K562 (cell line): ENCODE data around the gene TSPAN11. TPM values are rescaled to one million over a fixed set of nuclear protein-coding genes. Genes with fewer than 3 reads are reported as not detected.

Experiments used
- ATAC-seq: fragments of 200-7000 bp; cut with Tn5 transposase; 3 replicates; pipeline ENCODE4 v1.9.1; 2020; ENCODE audit warnings: moderate library complexity
- BruUV-seq: library from RNA; stranded (reverse); fragments of 400-500 nt; replicated peaks from 2 replicates; lab custom pipeline; 2021; lab: Mats Ljungman, UMichigan
- CTCF ChIA-PET: fragments of 300-600 bp; formaldehyde crosslinking; extraction: SDS; loops from one replicate; lab custom pipeline; 2021; ENCODE audit warnings: low intra/inter-chr PET ratio; lab: Yijun Ruan, JAX
- POLR2A ChIA-PET: fragments of 300-600, 350-650 bp; sonication (Branson Sonifier 250); formaldehyde crosslinking; extraction: SDS; loops from one replicate; lab custom pipeline; 2021; ENCODE audit warnings: antibody characterized with exemption, inconsistent platforms; lab: Yijun Ruan, JAX
- DNase-seq, 4 experiments: peaks; one replicate each; pipeline versions ENCODE4 v3.0.0 to v3.0.0-alpha.2; 2011 to 2018; ENCODE audit warnings: low spot score in 3 of 4, mixed read lengths in 3 of 4; ENCODE audit errors: extremely low read depth in 1 of 4
- FAIRE-seq: peaks from 2 replicates; lab custom pipeline; 2011; peaks lifted over from hg19 to GRCh38; lab: Jason Lieb, UNC
- H2AFZ ChIP-seq: 2 replicates; pipeline ENCODE4 v1.6.0; 2011; ENCODE audit warnings: low read depth, low read length, control low read depth, inconsistent platforms
- H3K27ac ChIP-seq: fragments of 200-600 bp; 3 replicates; pipeline ENCODE4 v1.8.0; 2011; ENCODE audit warnings: low read depth, mild to moderate bottlenecking, control low read depth, inconsistent platforms, low read length, moderate library complexity, mixed read lengths; ENCODE audit errors: extremely low read depth
- H3K27me3 ChIP-seq, 2 experiments: fragments of 300-600 bp in 1 of 2; 2 replicates in 1 of 2; 3 replicates in 1 of 2; pipeline versions ENCODE4 v1.6.0 to v1.8.0; 2011; ENCODE audit warnings: inconsistent platforms in 2 of 2, low read length in 2 of 2, mild to moderate bottlenecking in 1 of 2, mixed read lengths in 1 of 2, moderate library complexity in 1 of 2; ENCODE audit not compliant: control insufficient read depth in 2 of 2, insufficient read depth in 2 of 2
- H3K36me3 ChIP-seq: fragments of 300-600 bp; 3 replicates; pipeline ENCODE4 v1.8.0; 2011; ENCODE audit warnings: mild to moderate bottlenecking, low read length, inconsistent platforms; ENCODE audit not compliant: control insufficient read depth, insufficient read depth
- H3K4me1 ChIP-seq, 2 experiments: fragments of 200-600 bp in 1 of 2; replicated peaks in 1 of 2; 2 replicates in 1 of 2; 3 replicates in 1 of 2; pipeline versions ENCODE4 v1.5.1 to v1.8.0; 2011; ENCODE audit warnings: inconsistent platforms in 2 of 2, low read length in 2 of 2, mild to moderate bottlenecking in 1 of 2, mixed read lengths in 1 of 2, moderate library complexity in 1 of 2; ENCODE audit not compliant: control insufficient read depth in 2 of 2, insufficient read depth in 2 of 2
- H3K4me2 ChIP-seq: 2 replicates; pipeline ENCODE4 v1.6.1; 2011; ENCODE audit warnings: low read length, control low read depth, inconsistent platforms, mixed read lengths; ENCODE audit not compliant: insufficient read depth
- H3K4me3 ChIP-seq: fragments of 200-600 bp; sonication (generic), shearing (Covaris generic); 2 replicates; pipeline ENCODE4 v1.5.1; 2016; ENCODE audit warnings: control low read depth, inconsistent platforms
- H3K79me2 ChIP-seq: fragments of 200-600 bp; 3 replicates; pipeline ENCODE4 v1.8.0; 2011; ENCODE audit warnings: low read length, inconsistent platforms; ENCODE audit not compliant: control insufficient read depth, insufficient read depth
- H3K9ac ChIP-seq, 2 experiments: 2 replicates each; pipeline versions ENCODE4 v1.6.0 to v1.6.1; 2011; ENCODE audit warnings: low read depth in 2 of 2, low read length in 2 of 2, control low read depth in 1 of 2, inconsistent platforms in 1 of 2, mild to moderate bottlenecking in 1 of 2, mixed read lengths in 1 of 2; ENCODE audit not compliant: insufficient read depth in 1 of 2
- H3K9me1 ChIP-seq: one replicate; pipeline ENCODE4 v1.6.0; 2011; ENCODE audit warnings: inconsistent platforms, mild to moderate bottlenecking, low read length, moderate library complexity; ENCODE audit not compliant: control insufficient read depth, insufficient read depth
- H3K9me3 ChIP-seq: replicated peaks from 2 replicates; pipeline ENCODE4 v1.5.1; 2011; ENCODE audit warnings: low read depth, low read length, inconsistent platforms; ENCODE audit not compliant: control insufficient read depth, insufficient read depth
- H4K20me1 ChIP-seq: replicated peaks from 2 replicates; pipeline ENCODE4 v1.6.1; 2011; ENCODE audit warnings: low read length, inconsistent platforms, mixed read lengths; ENCODE audit not compliant: control insufficient read depth, insufficient read depth
- JUND ChIP-seq, 2 experiments: IDR thresholded peaks; 2 replicates in 1 of 2; 3 replicates in 1 of 2; pipeline ENCODE4 v1.6.1; 2011; ENCODE audit warnings: borderline replicate concordance in 2 of 2, low read depth in 2 of 2, low read length in 2 of 2, improper control_type of control experiment in 1 of 2, missing biosample characterization in 1 of 2, missing genetic modification characterization in 1 of 2, missing genetic modification reagents in 1 of 2
- MCM5 ChIP-seq: fragments of 450-650 bp; IDR thresholded peaks from 2 replicates; pipeline ENCODE4 v1.6.1; 2016; ENCODE audit warnings: low read depth
- PYGO2 ChIP-seq: fragments of 450-650 bp; IDR thresholded peaks from 2 replicates; pipeline ENCODE4 v1.6.1; 2016; ENCODE audit warnings: mild to moderate bottlenecking, missing genetic modification characterization, moderate library complexity, missing compliant biosample characterization
- ZNF121 ChIP-seq: sonication (generic); formaldehyde crosslinking; conservative IDR thresholded peaks from 2 replicates; pipeline ENCODE4 v1.8.0; 2022; ENCODE audit warnings: missing genetic modification reagents
- WGBS: fragments of 100-300 bp; shearing (Covaris generic); methylation state at CpG from one replicate; pipeline ENCODE4 v1.1.6; 2016; ENCODE audit warnings: low coverage, mixed read lengths; ENCODE audit not compliant: insufficient coverage; ENCODE audit errors: missing lambda C conversion rate; 5-methylcytosine and 5-hydroxymethylcytosine counted together
- in situ Hi-C: fragments of 300-500 bp; cut with MboI; formaldehyde crosslinking; loops from 4 replicates; pipeline ENCODE4 v1.15.0; 2018; ENCODE audit warnings: inconsistent platforms, mixed read lengths
- intact Hi-C: fragments of 100-400 bp; cut with micrococcal nuclease; formaldehyde crosslinking; loops from 2 replicates; pipeline ENCODE4 v1.14.2; 2022
- polyA plus RNA-seq, 8 experiments: library from polyadenylated mRNA; depleted of rRNA in 4 of 8; stranded (reverse) in 5 of 8; unstranded in 3 of 8; fragments of >200 nt; fragmentation: Nextera tagmentation in 2 of 8; fragmentation: Illumina TruSeq in 1 of 8; extraction: Ambion mirVana in 2 of 8; extraction: Trizol in 1 of 8; gene quantifications; 2 replicates each; pipeline versions ENCODE4 v1.2.1 to v1.2.3, GENCODE V29; 2011 to 2014; ENCODE audit warnings: inconsistent platforms in 1 of 8, missing spikeins in 1 of 8
- total RNA-seq, 7 experiments: library from RNA; depleted of rRNA in 6 of 7; stranded (reverse); fragments of >200 nt in 6 of 7; fragmentation: Illumina TruSeq in 2 of 7; extraction: Trizol in 2 of 7; gene quantifications; 2 replicates each; pipeline versions ENCODE4 v1.2.1 to v1.2.3, GENCODE V29; 2011 to 2021; ENCODE audit warnings: low replicate concordance in 1 of 7
- TF ChIP-seq, protein P1 (sequence below): fragments of 250-450 bp; sonication (Bioruptor Pico); IDR thresholded peaks from 2 replicates; pipeline ENCODE4 v1.8.0; 2021; ENCODE audit warnings: mild to moderate bottlenecking, moderate library complexity
- TF ChIP-seq, protein P2 (sequence below): fragments of 450-650 bp; formaldehyde crosslinking; IDR thresholded peaks from 2 replicates; pipeline ENCODE4 v1.4.0; 2022; ENCODE audit warnings: missing genetic modification characterization

Gene TSPAN11
- total and polyA plus RNA-seq, 9 of the 15 experiments (the other 6 are each of a cell fraction or from before 2014, with no cell fraction given): not detected

DNA sequence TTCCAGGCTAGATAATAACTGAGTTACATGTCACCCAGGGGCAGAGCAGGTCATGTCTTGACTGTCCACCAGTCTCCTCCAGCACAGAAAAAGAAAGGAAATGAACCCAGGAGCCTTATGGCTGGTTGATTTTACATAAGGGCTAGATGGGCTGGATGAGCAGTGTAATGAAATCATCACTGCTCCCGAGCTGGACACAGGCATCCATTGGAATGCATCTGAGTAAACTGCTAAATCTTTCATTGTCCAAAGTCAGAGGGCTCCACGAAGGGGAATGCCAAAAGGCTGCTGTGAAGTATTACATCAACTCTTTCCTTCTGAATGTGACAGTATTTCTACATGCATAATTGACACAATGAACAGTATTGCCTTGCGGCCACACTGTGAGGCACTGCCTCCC lies 30.1 kb upstream of the TSPAN11 start (continued):
- TF ChIP-seq, protein P1, sequence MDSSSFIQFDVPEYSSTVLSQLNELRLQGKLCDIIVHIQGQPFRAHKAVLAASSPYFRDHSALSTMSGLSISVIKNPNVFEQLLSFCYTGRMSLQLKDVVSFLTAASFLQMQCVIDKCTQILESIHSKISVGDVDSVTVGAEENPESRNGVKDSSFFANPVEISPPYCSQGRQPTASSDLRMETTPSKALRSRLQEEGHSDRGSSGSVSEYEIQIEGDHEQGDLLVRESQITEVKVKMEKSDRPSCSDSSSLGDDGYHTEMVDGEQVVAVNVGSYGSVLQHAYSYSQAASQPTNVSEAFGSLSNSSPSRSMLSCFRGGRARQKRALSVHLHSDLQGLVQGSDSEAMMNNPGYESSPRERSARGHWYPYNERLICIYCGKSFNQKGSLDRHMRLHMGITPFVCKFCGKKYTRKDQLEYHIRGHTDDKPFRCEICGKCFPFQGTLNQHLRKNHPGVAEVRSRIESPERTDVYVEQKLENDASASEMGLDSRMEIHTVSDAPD (CRISPR knock-in tag): no peak
- TF ChIP-seq JUND (IDR thresholded peaks at IDR 0.05; ENCODE audit: borderline replicate concordance, low read depth, low read length) (no peak), JUND (tag; IDR thresholded peaks at IDR 0.05; ENCODE audit: borderline replicate concordance, low read depth, low read length) (no peak), ZNF121 (CRISPR knock-in tag) (no peak)
- TF ChIP-seq, protein P2, sequence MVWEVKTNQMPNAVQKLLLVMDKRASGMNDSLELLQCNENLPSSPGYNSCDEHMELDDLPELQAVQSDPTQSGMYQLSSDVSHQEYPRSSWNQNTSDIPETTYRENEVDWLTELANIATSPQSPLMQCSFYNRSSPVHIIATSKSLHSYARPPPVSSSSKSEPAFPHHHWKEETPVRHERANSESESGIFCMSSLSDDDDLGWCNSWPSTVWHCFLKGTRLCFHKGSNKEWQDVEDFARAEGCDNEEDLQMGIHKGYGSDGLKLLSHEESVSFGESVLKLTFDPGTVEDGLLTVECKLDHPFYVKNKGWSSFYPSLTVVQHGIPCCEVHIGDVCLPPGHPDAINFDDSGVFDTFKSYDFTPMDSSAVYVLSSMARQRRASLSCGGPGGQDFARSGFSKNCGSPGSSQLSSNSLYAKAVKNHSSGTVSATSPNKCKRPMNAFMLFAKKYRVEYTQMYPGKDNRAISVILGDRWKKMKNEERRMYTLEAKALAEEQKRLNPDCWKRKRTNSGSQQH: no peak
- TF ChIP-seq, all 486 proteins: peak for 0

DNA sequence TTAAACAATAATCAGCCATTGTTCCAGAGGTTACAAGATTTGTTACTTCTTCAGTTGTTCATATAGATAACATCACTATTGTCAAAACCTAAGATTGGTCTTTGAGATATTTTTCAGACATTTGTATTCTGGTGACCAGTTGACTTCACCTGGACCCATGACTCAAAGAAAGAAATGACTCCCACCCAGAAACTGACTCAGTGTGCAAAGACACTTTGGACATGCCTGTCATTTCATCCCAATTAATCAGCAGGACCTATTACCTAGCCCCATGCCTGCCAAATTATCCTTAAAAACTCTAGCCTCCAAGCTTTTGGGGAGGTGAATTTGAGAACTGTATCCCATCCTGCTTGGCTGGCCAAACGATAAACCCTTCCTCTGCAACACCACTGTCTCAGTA lies 27.7 kb upstream of the TSPAN11 start:
- POLR2A ChIA-PET: interaction anchor here (0.7 kb wide), 1 partner anchor 18 kb away, joined by 3 read pairs; no protein-coding TSS in a partner anchor
- intact Hi-C loops: no loop called here

More for the DNA sequence above, 27.7 kb upstream of the TSPAN11 start:
- ATAC-seq: no peak
- H3K27me3 ChIP-seq: no peaks in the 10 kb centered on the region; a peak in 1 of 5 replicates
- H3K9ac ChIP-seq: no peak overlapping the region
- no peaks in the 10 kb centered on the region for H3K36me3 ChIP-seq
- no peaks in the 10 kb centered on the region for H4K20me1 ChIP-seq
- no peaks in the 10 kb centered on the region for H3K79me2 ChIP-seq
- no peaks in the 10 kb centered on the region for H3K4me1 ChIP-seq
- WGBS: 0% methylated on average over 1 of the region's 1 CpG
- no peaks in the 10 kb centered on the region for H3K9me3 ChIP-seq
- no peak overlapping the region for H3K4me2 ChIP-seq
- CTCF ChIA-PET: no interaction called here
- no peak for TF ChIP-seq PYGO2 (tag)
- TF ChIP-seq MCM5: no peak
- TF ChIP-seq, all 486 proteins: peak for 0
- no peak overlapping the region for H3K4me3 ChIP-seq
- BruUV-seq: no TSS peak
- in situ Hi-C loops: no loop called here
- no peaks in the 10 kb centered on the region for H3K9me1 ChIP-seq
- DNase-seq (no peak), FAIRE-seq (no peak)
- H3K27ac ChIP-seq: no peak overlapping the region
- no peak overlapping the region for H2AFZ ChIP-seq
